ENCODE results near the gene INPP4A.

Gene INPP4A

DNA sequence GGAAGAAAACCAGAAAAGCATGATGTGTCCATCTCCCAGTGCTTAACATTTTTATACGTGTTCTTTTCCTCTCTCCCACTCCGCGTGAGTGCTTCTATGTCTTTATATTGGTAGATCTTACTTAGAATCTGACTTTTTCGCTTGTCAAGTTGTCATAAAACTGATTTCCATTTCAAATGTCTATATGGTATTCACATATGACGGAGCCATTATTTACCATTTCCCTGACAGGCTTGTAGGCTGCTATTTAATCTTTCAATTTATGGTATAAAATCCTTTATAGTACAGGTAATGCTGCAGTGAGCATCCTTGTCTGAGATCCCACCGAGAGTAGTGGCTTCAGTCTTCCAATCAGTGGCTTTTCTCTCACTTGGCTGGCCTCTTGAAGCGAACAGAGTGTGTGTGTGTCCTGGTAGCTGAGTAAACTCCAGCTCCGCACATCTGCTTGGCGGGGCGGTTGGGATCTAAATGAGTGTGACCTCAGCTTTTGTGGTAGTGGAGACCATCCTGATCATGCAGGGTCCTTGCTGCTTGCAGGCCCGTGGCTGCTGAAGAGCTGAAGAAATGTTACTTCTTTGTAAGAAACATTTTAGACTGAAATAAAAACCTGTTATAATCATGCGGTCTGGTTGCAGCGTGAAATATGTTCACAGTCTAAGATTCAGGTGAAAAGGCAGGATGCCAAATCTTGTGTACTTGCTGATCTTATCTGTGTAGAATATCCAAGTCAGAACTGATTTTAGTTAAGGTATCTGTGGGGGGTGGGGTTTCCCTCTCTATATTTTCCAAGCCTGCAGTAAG lies 40.2 kb downstream of the INPP4A start:
- TF ChIP-seq, protein P1, sequence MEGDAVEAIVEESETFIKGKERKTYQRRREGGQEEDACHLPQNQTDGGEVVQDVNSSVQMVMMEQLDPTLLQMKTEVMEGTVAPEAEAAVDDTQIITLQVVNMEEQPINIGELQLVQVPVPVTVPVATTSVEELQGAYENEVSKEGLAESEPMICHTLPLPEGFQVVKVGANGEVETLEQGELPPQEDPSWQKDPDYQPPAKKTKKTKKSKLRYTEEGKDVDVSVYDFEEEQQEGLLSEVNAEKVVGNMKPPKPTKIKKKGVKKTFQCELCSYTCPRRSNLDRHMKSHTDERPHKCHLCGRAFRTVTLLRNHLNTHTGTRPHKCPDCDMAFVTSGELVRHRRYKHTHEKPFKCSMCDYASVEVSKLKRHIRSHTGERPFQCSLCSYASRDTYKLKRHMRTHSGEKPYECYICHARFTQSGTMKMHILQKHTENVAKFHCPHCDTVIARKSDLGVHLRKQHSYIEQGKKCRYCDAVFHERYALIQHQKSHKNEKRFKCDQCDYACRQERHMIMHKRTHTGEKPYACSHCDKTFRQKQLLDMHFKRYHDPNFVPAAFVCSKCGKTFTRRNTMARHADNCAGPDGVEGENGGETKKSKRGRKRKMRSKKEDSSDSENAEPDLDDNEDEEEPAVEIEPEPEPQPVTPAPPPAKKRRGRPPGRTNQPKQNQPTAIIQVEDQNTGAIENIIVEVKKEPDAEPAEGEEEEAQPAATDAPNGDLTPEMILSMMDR (IDR thresholded peaks at IDR 0.05), result no peak
- no peak for TF ChIP-seq ZFX (IDR thresholded peaks at IDR 0.05; ENCODE audit: borderline replicate concordance)
- H3K27ac ChIP-seq, result peak overlapping the region; percentile 48

DNA sequence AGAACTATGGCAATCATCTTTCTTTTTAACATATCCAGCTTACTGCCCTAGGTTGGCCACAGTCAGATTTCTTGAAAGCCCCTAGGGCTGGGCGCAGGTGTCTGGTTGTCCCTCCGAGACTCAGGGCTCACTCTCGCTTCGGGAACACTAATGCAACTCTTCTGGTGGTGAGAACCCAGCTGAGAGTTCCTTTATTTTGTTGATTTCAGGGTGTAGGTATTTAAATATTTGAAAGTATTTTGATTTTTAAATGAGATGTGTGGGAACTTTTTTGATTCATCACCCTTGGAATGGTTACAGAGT lies 40.7 kb downstream of the INPP4A start:
- TF ChIP-seq, protein P1 (IDR thresholded peaks at IDR 0.05), result no peak
- no peak for TF ChIP-seq ZFX (IDR thresholded peaks at IDR 0.05; ENCODE audit: borderline replicate concordance)
- peak overlapping the region; percentile 48 for H3K27ac ChIP-seq

DNA sequence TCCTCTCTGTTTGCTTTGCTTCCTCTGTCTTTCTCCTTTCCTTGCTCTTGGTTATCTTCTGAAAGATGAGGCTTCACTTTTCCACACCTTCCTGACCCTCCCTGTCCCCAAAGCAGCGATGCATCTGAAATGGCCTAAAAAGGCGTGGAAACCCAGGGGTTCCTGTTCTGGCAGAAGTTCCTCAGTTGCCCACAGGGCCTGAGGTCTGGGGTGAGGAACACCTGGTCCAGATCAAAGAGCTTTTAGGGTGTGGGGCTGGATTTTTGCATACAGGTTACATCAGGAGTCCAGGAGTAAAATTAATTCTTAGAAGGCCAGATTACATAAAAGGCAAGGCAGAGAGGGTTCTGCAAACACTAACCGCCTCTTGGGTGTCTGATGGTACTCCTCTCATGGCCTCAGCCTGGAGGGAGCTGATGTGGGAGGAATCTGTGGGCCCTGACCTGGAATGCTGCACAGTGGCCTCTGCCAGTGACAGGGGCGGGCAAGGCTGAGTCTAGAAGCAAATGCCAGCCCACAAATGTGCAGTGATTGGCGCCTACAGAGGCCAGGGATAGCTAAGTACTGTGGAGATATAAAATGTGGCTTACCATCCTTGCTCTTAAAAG lies 41.8 kb downstream of the INPP4A start:
- TF ChIP-seq ZFX (IDR thresholded peaks at IDR 0.05; ENCODE audit: borderline replicate concordance), result no peak
- TF ChIP-seq, protein P1 (IDR thresholded peaks at IDR 0.05), result no peak
- H3K27ac ChIP-seq, result no peak overlapping the region

DNA sequence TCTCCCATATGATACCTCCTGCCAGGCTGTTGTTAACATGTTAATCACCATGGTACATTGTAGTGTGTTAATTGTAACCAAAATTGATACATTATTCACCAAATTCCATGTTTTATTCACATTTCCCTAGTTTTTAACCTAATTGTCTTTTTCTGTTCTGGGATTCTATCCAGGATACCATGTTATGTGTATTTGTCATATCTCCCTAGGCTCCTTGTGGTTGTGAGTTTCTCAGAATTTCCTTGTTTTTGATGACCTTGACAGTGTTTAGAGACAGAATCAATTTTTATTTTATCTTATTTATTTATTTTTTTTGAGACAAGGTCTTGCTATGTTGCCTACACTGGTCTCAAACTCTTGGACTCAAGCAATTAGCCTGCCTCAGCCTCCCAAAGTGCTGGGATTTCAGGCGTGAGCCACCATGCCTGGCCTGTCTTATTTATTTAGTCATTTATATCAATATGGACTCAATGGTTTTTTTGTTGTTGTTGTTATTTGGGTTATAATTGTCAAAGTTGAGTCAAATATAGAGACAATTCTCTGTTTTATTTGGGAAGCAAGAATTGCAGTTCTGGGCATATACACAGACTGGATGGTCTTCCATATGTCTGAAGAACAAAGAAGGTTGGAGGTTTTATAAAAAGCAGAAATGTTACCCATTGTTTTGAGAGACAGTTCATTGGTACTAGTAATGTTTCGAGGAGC lies 42.6 kb downstream of the INPP4A start:
- H3K27ac ChIP-seq, result no peak overlapping the region
- TF ChIP-seq, protein P1 (IDR thresholded peaks at IDR 0.05), result no peak
- TF ChIP-seq ZFX (IDR thresholded peaks at IDR 0.05; ENCODE audit: borderline replicate concordance), result no peak

DNA sequence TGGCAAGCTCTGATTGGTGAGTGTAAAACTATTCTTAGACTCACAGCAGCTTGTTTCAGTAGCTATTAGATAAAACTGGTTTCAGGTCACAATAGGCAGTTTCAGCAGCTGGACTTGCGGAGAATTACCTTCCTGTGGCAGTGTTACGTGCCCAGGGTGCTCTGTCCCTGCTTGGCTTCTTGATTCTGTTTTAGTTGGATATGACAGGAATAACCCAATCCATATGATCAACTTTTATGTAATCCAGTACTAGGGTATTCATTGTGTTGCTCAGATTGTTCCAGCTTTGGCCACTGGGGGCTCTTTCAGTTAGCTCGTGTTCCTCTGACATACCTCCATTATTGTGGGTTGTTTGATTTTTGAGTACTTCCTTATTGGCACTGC lies 43.1 kb downstream of the INPP4A start:
- no peak overlapping the region for H3K27ac ChIP-seq
- TF ChIP-seq, protein P1 (IDR thresholded peaks at IDR 0.05), result peak; percentile 75
- TF ChIP-seq ZFX (IDR thresholded peaks at IDR 0.05; ENCODE audit: borderline replicate concordance), result no peak

DNA sequence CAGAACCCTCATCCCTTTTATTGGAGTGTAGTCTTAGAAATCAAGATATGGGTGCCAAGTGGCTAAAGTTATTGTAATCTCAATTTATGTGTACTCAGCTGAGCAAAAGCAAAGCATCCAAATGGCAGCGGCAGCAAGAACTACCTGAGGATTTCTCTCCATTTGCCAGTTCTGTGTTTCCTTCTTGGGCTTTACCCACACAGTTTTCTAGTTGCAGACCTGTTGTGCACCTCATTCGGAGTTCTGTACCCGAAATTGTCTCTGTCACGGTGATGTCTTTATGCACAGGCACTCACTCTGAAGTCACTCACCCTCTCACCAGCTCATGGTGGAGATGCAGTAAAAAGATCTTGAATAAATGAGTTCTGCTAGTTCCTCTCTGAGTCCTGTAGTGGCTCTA lies 43.6 kb downstream of the INPP4A start:
- no peak for TF ChIP-seq ZFX (IDR thresholded peaks at IDR 0.05; ENCODE audit: borderline replicate concordance)
- TF ChIP-seq, protein P1 (IDR thresholded peaks at IDR 0.05), result peak; percentile 41; the same call in 1 of the 2 replicates
- H3K27ac ChIP-seq, result no peak overlapping the region

DNA sequence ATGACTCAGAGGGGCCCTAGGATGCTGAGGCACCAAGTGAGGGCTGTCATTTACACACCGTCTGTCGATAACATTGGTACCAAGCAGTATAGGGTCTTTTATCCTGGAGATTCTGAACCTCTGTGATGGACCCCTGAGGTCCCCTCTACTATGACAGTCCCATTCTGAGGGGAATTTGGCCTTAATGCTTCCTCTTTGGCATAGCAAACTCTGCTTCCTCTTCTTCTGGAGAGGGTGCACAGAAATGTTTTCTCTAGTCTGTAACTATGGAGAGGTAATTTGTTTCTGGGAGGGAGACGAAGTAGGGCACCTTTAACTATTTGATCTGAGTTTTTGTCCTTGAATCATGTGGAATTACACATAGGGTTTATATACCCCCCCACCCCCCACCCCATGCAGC lies 44.8 kb downstream of the INPP4A start:
- H3K27ac ChIP-seq, result no peak overlapping the region
- no peak for TF ChIP-seq ZFX (IDR thresholded peaks at IDR 0.05; ENCODE audit: borderline replicate concordance)
- TF ChIP-seq, protein P1 (IDR thresholded peaks at IDR 0.05), result no peak

Measured in 22Rv1 (cell line).